Kidney (tissue), 14 donors: Measurements from ENCODE around the gene KBTBD12. TPM values are rescaled to one million over a fixed set of nuclear protein-coding genes. Genes with fewer than 3 reads are reported as not detected.

Experiments
- DNase-seq, 5 donors: peaks; one replicate each; pipeline ENCODE4 v3.0.0-alpha.2; 2013 to 2020
- FAIRE-seq: peaks from 2 replicates; lab custom pipeline; 2012; peaks lifted over from hg19 to GRCh38; lab: Jason Lieb, UNC
- H3K27ac ChIP-seq, 2 donors: one replicate each; pipeline ENCODE4 v1.7.0; 2013; ENCODE audit warnings: low read depth in 2 of 2, low read length in 2 of 2, inconsistent platforms in 1 of 2
- H3K27me3 ChIP-seq: one replicate; pipeline ENCODE4 v1.7.1; 2013; ENCODE audit warnings: low read length, inconsistent platforms; ENCODE audit not compliant: control insufficient read depth, insufficient read depth
- H3K36me3 ChIP-seq, 3 donors: one replicate each; pipeline versions ENCODE4 v1.7.0 to v1.7.1; 2013; ENCODE audit warnings: low read length in 3 of 3, control low read depth in 1 of 3, inconsistent platforms in 1 of 3; ENCODE audit not compliant: insufficient read depth in 3 of 3, control insufficient read depth in 2 of 3
- H3K4me1 ChIP-seq, 3 donors: one replicate each; pipeline versions ENCODE4 v1.7.0 to v1.7.1; 2013; ENCODE audit warnings: low read length in 3 of 3, inconsistent platforms in 1 of 3, low read depth in 1 of 3; ENCODE audit not compliant: control insufficient read depth in 2 of 3, insufficient read depth in 2 of 3
- H3K4me3 ChIP-seq, 3 donors: one replicate each; pipeline versions ENCODE4 v1.7.0 to v1.8.1; 2013; ENCODE audit warnings: low read length in 3 of 3, control low read depth in 1 of 3, inconsistent platforms in 1 of 3
- H3K9ac ChIP-seq, 3 donors: one replicate each; pipeline versions ENCODE4 v1.7.0 to v1.7.1; 2013; ENCODE audit warnings: low read length in 3 of 3, control low read depth in 1 of 3, inconsistent platforms in 1 of 3
- H3K9me3 ChIP-seq, 3 donors: one replicate each; pipeline versions ENCODE4 v1.7.0 to v1.7.1; 2013; ENCODE audit warnings: low read length in 3 of 3, control low read depth in 1 of 3, inconsistent platforms in 1 of 3; ENCODE audit not compliant: control insufficient read depth in 2 of 3, insufficient read depth in 1 of 3
- intact Hi-C: fragments of 100-400 bp; cut with DNase I; formaldehyde crosslinking; loops from one replicate; pipeline ENCODE4 v1.11.1; 2022
- polyA plus RNA-seq: library from polyadenylated mRNA; stranded (reverse); fragments of 350-450 nt; fragmentation: Illumina TruSeq; extraction: RNeasy Lipid Tissue Mini Kit (QIAGEN cat#74804); gene quantifications from one replicate; pipeline ENCODE4 v1.2.3, GENCODE V29; 2014; ENCODE audit warnings: low read depth, low replicate concordance; ENCODE audit not compliant: insufficient read depth
- total RNA-seq: library from RNA; stranded (reverse); fragmentation: NEBNext Ultra II Directional; extraction: Animal tissue kit (Norgen Biotek cat#: 25700); gene quantifications from one replicate; pipeline ENCODE4 v1.2.1, GENCODE V29; 2021
- TF ChIP-seq, protein P1 (sequence below): IDR thresholded peaks from 3 replicates; pipeline ENCODE4 v1.5.1; 2012; ENCODE audit warnings: mild to moderate bottlenecking, moderate library complexity, borderline replicate concordance; ENCODE audit not compliant: insufficient read depth; ENCODE audit errors: extremely low read depth
- donor health status: control.
- donor health status: control.
- donor health status: control.
- donor health status: control.
- donor health status: control.
- donor health status: DM: yes; HTN: yes; CAD: no.
- donor health status: Normal renal cell carcinoma (clear cell type).

The KBTBD12 gene
- total and polyA plus RNA-seq, 2 donors from 2014 or later = 1.4 to 1.6 TPM

DNA sequence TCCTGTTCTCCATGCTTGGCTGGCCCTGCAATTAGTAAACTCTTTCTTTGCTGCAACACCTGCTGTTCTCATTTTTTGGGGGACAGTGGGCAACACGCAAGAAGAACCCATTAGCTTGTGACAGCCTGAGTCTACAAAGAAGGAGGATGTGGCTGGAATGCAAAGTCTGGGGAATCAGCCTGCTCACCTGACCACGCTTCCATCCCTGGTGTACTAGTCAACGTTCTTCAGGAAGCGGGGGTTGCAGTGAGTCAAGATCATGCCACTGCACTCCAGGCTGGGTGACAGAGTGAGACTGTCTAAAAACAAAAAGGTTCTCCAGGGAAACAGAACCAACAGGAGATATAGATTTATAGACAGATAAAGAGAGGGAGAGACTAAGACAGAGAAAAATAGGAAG is 27.7 kb upstream of the KBTBD12 start:
- TF ChIP-seq, protein P1, sequence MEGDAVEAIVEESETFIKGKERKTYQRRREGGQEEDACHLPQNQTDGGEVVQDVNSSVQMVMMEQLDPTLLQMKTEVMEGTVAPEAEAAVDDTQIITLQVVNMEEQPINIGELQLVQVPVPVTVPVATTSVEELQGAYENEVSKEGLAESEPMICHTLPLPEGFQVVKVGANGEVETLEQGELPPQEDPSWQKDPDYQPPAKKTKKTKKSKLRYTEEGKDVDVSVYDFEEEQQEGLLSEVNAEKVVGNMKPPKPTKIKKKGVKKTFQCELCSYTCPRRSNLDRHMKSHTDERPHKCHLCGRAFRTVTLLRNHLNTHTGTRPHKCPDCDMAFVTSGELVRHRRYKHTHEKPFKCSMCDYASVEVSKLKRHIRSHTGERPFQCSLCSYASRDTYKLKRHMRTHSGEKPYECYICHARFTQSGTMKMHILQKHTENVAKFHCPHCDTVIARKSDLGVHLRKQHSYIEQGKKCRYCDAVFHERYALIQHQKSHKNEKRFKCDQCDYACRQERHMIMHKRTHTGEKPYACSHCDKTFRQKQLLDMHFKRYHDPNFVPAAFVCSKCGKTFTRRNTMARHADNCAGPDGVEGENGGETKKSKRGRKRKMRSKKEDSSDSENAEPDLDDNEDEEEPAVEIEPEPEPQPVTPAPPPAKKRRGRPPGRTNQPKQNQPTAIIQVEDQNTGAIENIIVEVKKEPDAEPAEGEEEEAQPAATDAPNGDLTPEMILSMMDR = no peak
- intact Hi-C loops = no loop called here

DNA sequence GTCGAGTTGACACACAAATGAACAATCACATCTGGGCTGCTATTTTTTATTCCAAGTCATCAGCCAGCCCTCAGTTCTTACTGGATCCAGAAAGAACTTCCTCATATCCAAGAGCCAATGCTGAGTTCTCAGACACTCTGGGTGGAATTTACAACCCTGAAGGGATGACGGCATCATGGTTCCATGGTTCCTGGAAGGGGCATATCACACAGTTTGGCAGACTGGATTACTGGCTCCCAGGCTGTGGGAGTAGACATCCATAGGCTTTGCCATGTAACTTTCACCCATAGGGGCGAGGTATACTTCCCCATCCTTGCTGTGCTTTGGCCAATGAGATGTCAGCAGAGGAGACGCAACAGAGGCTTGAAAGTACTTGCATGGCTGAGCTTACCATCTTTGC is 26.9 kb upstream of the KBTBD12 start:
- TF ChIP-seq, protein P1 = no peak
- Histone ChIP-seq H3K36me3 (no peaks in the 10 kb centered on the region), H3K27me3 (no peaks in the 10 kb centered on the region), H3K9me3 (peaks cover 0 to 5% (median 0%) of the 10 kb centered on the region in 3 donors), H3K4me3 (no peak overlapping the region), H3K9ac (no peak overlapping the region), H3K27ac (peak overlapping the region in 1 of 2 donors; percentile 57), H3K4me1 (peaks cover 0 to 5% (median 4%) of the 10 kb centered on the region in 3 donors)
- FAIRE-seq (no peak), DNase-seq (no peak)
- intact Hi-C loops = no loop called here

More for the DNA sequence above, 27.7 kb upstream of the KBTBD12 start:
- Histone ChIP-seq H3K36me3 (no peaks in the 10 kb centered on the region), H3K9me3 (peaks cover 0 to 5% (median 0%) of the 10 kb centered on the region in 3 donors), H3K4me1 (peaks cover 0 to 5% (median 4%) of the 10 kb centered on the region in 3 donors), H3K27ac (no peak overlapping the region), H3K27me3 (no peaks in the 10 kb centered on the region), H3K9ac (no peak overlapping the region), H3K4me3 (no peak overlapping the region)
- no peak for FAIRE-seq
- no peak for DNase-seq

DNA sequence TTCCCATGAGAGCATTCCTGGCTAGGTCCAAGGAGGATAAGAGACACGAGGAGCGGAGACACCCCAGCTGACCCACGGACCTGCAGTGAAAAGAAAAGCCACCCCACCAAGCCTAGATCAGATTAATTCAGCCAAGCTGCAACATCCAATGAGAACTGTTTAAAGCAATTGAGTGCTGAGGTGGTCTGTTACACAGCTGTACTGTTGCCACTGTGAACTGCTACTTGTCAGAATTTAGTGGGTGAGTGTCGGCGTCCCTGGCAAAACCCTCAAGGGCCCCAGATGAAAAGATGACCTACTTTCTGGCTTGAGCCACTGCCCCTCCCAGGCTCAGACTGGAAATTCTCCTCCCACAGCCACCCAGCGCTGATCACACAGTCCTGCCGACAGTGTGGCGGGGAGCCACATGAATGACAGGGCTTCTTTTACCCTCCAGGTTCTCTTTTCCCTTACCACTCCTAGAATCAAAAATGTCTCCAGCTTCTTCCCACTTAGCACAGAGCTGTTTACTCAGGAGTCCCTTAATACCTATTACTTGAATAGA is 26.4 kb upstream of the KBTBD12 start:
- Histone ChIP-seq H3K27me3 (no peaks in the 10 kb centered on the region), H3K27ac (peak overlapping the region; percentile 7 to 57), H3K36me3 (no peaks in the 10 kb centered on the region), H3K4me3 (no peak overlapping the region), H3K9me3 (peaks cover 0 to 5% (median 0%) of the 10 kb centered on the region in 3 donors), H3K4me1 (peaks cover 0 to 5% (median 4%) of the 10 kb centered on the region in 3 donors), H3K9ac (no peak overlapping the region)
- FAIRE-seq (no peak), DNase-seq (no peak)
- intact Hi-C loops = no loop called here
- TF ChIP-seq, protein P1 = no peak

DNA sequence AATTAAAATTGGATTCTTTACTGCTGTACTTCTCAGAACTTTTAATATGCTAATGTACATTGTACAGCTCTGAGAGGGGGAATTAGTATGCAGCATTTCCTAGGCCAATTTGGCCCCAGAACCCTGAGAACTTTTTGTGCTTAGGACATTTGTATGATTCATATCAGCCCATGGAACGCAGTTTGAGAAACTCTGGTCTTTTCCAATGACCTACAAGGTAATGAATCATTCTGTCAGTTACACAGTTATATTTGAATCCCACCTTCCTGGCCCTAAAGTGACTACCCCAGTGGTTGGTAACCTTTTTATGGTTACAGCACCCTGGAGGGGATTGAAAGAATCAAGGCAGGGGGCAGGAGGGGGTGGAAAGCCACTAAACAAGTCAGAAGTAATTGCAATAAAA is 25.6 kb upstream of the KBTBD12 start:
- H3K9ac ChIP-seq = no peak overlapping the region
- no peaks in the 10 kb centered on the region for H3K27me3 ChIP-seq
- no peak for FAIRE-seq
- intact Hi-C loops = no loop called here
- peaks cover 0 to 5% (median 4%) of the 10 kb centered on the region in 3 donors for H3K4me1 ChIP-seq
- H3K9me3 ChIP-seq = peaks cover 0 to 5% (median 0%) of the 10 kb centered on the region in 3 donors
- peak overlapping the region; percentile 7 to 29 for H3K27ac ChIP-seq
- peak in 2 of 5 donors; percentile 51 to 79 for DNase-seq
- no peak overlapping the region for H3K4me3 ChIP-seq
- H3K36me3 ChIP-seq = no peaks in the 10 kb centered on the region
- TF ChIP-seq, protein P1 = no peak
